Activated naive CD4-positive, alpha-beta T cell treated with anti-CD3 and anti-CD28 coated beads, Interleukin-2, amount 10 ng/mL, durations not matched to agents 7 days and 5 days (primary cell): Measurements from ENCODE around the gene UCP3.

Experiments used
- CTCF ChIA-PET: fragments of 350-600 bp; sonication (Branson Sonifier 250); formaldehyde crosslinking; loops from one replicate; lab custom pipeline; 2021; ENCODE audit warnings: antibody characterized with exemption; lab: Charles Lee
- DNase-seq: peaks from one replicate; pipeline ENCODE4 v3.0.0-alpha.2; 2020
- H3K27ac Mint-ChIP-seq: one replicate; pipeline ENCODE4 v1.8.0; 2021; ENCODE audit warnings: mild to moderate bottlenecking, moderate library complexity, mixed read lengths
- H3K27me3 Mint-ChIP-seq: one replicate; pipeline ENCODE4 v1.8.0; 2021; ENCODE audit warnings: mild to moderate bottlenecking, mixed read lengths
- H3K36me3 Mint-ChIP-seq: one replicate; pipeline ENCODE4 v1.8.0; 2021; ENCODE audit warnings: mixed read lengths
- H3K4me1 Mint-ChIP-seq: one replicate; pipeline ENCODE4 v1.8.0; 2021; ENCODE audit warnings: mixed read lengths
- H3K4me3 Mint-ChIP-seq: one replicate; pipeline ENCODE4 v1.8.0; 2021; ENCODE audit warnings: mild to moderate bottlenecking, moderate library complexity, mixed read lengths
- H3K9me3 Mint-ChIP-seq: one replicate; pipeline ENCODE4 v1.8.0; 2021; ENCODE audit warnings: mixed read lengths

UCP3 gene

DNA sequence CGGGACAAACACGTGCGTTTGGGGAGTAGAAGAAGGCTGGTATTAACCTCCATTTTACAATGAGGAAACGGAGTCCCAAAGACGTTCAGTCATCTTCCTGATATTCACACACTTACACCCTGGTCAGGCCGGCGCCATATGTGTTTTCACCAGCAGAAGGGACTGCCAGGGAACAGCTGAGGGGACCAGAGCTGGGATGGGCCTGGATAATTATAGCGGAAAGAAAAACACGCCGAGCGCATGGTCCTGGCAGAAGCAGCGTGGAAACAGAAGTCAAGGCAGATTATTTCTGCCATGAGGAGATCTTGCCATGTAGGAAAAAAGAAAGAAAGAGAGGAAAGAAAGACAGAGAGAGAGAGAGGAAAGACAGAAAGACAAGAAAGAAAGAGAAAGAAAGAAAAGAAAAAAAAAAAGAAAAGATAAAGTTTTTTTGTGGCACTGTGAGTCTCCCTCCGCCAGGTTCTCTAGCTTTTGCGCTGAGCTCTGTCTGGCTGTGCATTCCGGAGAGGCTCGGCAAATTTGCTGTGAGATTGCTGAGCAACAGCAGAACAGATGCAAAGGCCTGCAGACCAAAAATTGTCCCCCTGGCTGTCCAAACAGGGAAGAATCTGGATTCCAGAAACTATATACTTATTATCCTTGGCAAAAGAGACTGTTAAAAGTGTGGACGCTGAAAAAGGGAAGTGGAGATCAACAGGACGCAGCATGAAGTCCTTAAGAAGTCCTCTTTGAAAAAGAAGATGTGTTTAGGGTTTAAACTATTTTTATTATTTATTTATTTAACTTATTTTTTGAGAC lies 24.9 kb downstream of the UCP3 start:
- peak overlapping the region; percentile 97 for H3K27ac Mint-ChIP-seq
- peak; percentile 43 for DNase-seq
- H3K4me3 Mint-ChIP-seq: peak overlapping the region; percentile 93
- H3K9me3 Mint-ChIP-seq: no peaks in the 10 kb centered on the region
- H3K36me3 Mint-ChIP-seq: peaks cover 38% of the 10 kb centered on the region
- H3K4me1 Mint-ChIP-seq: peaks cover 38% of the 10 kb centered on the region
- CTCF ChIA-PET: interaction anchor here (0.8 to 1.4 kb wide), 2 partner anchors 20 to 21 kb away, joined by 3 read pairs; no protein-coding TSS in a partner anchor
- H3K27me3 Mint-ChIP-seq: no peaks in the 10 kb centered on the region

DNA sequence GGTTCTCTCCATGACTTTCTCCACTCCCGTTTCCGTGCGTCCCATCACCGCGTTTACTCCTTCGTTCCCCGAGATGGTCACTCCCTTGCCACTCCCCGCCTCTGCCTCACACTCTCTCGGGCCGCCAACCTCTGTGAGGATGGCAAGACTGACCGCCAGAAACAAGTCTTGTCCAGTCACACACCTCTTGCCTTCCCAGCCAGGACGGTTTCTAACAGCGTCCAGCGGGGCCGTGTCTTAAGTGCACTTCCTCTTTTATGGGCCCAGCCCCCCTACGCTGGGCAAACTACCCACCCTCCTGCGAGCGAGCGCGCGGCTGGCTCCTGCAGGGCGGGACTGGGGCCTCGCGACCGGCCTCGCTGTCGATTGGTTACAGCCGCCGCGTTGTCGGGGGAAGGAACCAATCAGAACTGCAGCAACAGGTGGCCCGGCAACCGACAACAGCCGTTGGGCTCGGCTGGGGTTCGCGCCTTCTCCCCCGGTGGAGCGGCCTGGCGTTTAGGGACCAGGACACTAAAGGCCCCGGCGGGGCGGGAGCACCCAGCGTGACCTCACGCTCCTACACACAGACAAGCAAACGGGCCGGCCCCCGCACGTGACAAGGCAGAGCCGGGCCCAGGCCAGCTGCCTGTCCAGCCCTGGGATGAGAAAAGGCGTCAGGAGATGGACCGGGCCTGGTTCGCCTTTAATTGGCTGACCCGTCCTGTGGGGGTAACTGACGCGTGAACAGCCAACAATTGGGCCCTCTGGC lies 25.7 kb downstream of the UCP3 start:
- Mint-ChIP-seq H3K4me3 (peak overlapping the region; percentile 93), H3K27ac (peak overlapping the region; percentile 97), H3K27me3 (no peaks in the 10 kb centered on the region), H3K9me3 (no peaks in the 10 kb centered on the region), H3K36me3 (peaks cover 46% of the 10 kb centered on the region), H3K4me1 (peaks cover 46% of the 10 kb centered on the region)
- peak; percentile 97 for DNase-seq
- CTCF ChIA-PET: interaction anchor here (0.8 to 1.6 kb wide), 6 partner anchors 10 to 22 kb away, joined by 3 to 5 read pairs (median 3); no protein-coding TSS in a partner anchor

DNA sequence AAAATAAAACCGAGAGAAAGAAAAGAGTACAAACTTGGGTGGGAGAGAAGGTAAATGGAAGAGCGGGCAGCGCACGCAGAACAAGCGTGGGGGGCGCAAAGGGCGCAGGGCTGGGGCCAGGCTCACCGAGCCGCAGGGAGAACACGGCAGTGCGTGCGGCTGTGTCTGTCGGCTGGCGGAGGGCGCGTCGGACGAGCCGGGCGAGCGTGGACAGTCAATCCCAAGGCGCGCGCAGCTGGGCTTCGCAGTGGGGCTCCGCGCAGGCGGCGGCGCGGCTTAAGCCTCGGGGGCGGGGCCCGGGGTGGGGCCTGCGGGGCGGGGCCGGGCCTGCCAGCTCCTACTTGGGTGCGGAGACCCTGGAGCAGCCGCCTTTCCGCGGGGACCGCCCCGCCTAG lies 26.3 kb downstream of the UCP3 start, which contains the start of gene UCP2:
TSS of gene UCP2 (minus strand) at position 249 of the 395 bp plus-strand sequence. CDS start 4,465 bp downstream, outside the sequence.
- H3K4me1 Mint-ChIP-seq: peaks cover 51% of the 10 kb centered on the region
- H3K9me3 Mint-ChIP-seq: no peaks in the 10 kb centered on the region
- H3K27ac Mint-ChIP-seq: peak within 1 kb of the TSS; percentile 97
- H3K27me3 Mint-ChIP-seq: no peaks in the 10 kb centered on the region
- CTCF ChIA-PET: interaction anchor here (0.9 to 1.6 kb wide), 5 partner anchors 11 to 16 kb away, joined by 3 to 5 read pairs (median 3); no protein-coding TSS in a partner anchor
- peak; percentile 91 for DNase-seq
- peak within 1 kb of the TSS; percentile 93 for H3K4me3 Mint-ChIP-seq
- H3K36me3 Mint-ChIP-seq: peaks cover 52% of the 10 kb centered on the region

DNA sequence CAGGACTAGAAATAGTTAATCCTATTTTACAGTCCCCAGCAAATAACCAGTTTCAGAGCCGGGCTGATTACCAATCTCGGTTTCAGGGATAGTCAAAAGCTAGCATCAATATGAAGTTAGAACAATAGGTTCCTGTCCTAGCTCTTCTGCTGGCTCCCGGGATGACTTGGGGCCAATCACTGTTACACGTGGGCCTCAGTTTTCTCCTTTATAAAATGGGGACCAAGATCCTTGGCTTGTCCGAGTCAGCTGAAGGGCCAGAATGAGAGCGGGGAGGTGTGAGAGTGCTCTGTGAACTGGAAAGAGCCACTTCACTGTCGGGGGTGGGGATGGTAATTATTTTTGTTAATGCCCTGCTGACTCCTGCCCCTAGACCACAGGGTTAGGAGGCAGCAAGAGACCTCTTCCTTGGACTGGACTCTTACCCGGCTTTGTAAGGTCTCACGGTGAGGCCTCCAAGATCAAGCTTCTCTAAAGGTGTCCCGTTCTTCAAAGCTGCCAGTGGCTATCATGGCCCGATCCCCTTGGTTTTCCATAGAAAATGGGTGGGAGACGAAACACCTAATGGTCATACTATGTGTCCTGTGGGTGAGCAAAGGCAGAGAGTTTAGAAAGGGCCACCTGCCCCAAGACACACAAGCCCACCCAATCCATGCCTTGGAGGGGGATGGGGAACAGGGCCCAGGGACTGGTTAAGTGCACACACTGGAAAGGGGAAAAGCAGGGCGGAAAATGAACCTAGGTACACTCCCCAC lies 27.7 kb downstream of the UCP3 start:
- Mint-ChIP-seq H3K4me1 (peaks cover 64% of the 10 kb centered on the region), H3K36me3 (peaks cover 64% of the 10 kb centered on the region), H3K4me3 (peak overlapping the region; percentile 93)

DNA sequence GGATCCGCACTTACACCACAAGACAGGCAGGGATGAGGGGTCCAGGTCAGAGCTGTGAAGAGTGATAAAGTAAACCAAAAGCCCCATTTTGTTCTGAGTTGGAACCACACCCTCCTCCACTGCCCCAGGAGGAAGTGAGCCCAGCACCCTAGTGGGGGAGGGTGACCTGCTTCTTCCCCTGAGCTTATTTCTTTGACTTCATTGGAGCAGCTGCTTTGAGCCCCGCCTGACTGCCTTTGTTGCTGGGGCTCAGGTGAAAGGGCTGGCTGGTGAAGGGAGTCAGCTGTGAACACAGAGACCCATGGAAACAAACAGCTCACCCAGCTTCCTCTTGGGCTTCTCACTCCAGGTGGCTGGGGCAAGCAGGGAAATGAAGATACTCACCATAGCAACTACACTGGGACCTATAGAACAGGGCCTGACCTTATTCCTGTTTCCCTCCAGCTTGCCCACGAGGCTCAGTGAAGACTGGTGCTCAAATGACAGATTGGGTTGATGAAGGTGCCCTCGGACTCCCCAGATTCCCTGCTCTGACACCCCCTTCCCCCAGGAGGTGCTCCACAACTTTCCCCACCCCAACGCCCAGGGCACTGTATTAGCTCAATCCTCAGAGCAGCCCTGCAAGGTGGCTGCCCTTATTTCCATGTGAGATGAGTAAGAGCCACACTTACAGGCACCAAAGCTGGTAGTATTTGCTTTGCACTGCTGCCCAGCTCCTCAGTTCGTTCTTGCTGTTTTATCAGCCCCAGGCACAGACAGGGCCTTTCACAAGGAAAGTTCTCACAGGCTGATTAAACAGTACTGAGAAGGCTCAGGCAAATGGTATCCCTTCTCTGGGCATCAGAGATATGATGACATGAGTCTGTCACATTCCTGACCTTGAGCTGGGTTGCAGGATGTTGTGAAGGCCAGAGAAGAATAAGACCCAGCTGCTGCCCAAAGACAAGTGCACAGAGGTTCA lies 28.6 kb downstream of the UCP3 start:
- CTCF ChIA-PET: interaction anchor here (0.7 to 2.8 kb wide), 9 partner anchors 10 to 190 kb away, joined by 3 to 15 read pairs (median 5); partner anchors contain the start of genes C2CD3 and PPME1
- peak; percentile 94 for DNase-seq
- Mint-ChIP-seq H3K9me3 (no peaks in the 10 kb centered on the region), H3K4me3 (peak overlapping the region; percentile 93), H3K27me3 (no peaks in the 10 kb centered on the region), H3K27ac (peak overlapping the region; percentile 97), H3K36me3 (peaks cover 73% of the 10 kb centered on the region), H3K4me1 (peaks cover 68% of the 10 kb centered on the region)

More for the DNA sequence above, 27.7 kb downstream of the UCP3 start:
- H3K9me3 Mint-ChIP-seq: no peaks in the 10 kb centered on the region
- no peak for DNase-seq
- CTCF ChIA-PET: interaction anchor here (0.7 to 2.8 kb wide), 8 partner anchors 14 to 189 kb away, joined by 3 to 15 read pairs (median 4); partner anchors contain the start of genes C2CD3 and PPME1
- no peaks in the 10 kb centered on the region for H3K27me3 Mint-ChIP-seq
- H3K27ac Mint-ChIP-seq: peak overlapping the region; percentile 97

DNA sequence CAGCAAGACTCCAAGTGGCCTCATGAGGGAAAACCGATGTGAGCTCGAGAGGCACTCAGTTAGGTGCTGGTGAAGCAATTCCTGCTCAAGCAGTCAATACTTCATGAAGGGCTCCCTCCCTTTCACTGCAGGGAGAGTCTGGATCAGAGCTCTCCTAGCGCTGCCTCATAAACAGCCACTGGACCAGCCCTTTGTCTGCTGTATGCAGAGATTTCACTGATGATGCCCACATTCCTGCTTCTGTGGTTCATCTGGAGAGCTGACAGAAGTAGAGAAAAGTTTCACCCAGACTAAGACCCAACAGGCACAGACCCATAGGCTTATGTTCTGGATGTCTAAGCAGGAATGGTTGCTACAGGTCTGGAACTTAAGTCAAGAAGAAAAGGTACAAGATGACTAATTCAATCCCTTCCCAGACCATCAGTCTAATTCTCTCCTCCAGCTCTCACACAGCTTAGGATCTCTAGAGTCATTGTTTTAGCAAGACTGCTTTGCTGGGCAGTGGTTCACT lies 30.3 kb downstream of the UCP3 start:
- H3K36me3 Mint-ChIP-seq: peaks cover 88% of the 10 kb centered on the region
- peak overlapping the region; percentile 97 for H3K27ac Mint-ChIP-seq
- peaks cover 73% of the 10 kb centered on the region for H3K4me1 Mint-ChIP-seq
- no peaks in the 10 kb centered on the region for H3K27me3 Mint-ChIP-seq
- H3K4me3 Mint-ChIP-seq: peak overlapping the region; percentile 93
- no peak for DNase-seq
- CTCF ChIA-PET: interaction anchor here (2.8 kb wide), 1 partner anchor 192 kb away, joined by 13 read pairs; the partner anchor contains the start of genes C2CD3 and PPME1
- H3K9me3 Mint-ChIP-seq: no peaks in the 10 kb centered on the region

DNA sequence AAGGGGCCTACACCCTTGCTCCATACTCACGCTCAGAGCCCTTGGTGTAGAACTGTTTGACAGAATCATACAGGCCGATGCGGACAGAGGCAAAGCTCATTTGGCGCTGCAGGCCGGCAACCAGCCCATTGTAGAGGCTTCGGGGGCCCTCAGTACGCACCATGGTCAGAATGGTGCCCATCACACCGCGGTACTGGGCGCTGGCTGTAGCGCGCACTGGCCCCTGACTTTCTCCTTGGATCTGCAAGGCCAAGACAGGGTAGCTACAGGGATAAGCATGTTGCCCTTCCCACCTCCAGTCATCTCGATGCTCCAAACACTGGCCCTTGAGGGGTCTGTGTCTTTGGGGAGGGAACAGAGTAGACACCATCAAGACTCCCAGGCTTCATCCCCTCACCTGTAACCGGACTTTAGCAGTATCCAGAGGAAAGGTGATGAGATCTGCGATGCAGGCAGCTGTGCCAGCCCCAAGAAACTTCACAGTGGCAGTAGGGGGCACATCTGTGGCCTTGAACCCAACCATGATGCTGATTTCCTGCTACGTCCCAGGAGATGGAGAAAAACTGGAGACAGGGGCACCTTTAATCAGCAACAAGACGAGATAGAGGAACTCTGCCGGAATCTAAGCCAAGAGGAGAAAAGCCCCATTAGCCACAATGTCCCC lies 30.9 kb downstream of the UCP3 start:
- H3K4me1 Mint-ChIP-seq: peaks cover 75% of the 10 kb centered on the region
- H3K36me3 Mint-ChIP-seq: peaks cover 93% of the 10 kb centered on the region
- CTCF ChIA-PET: no interaction called here
- H3K9me3 Mint-ChIP-seq: no peaks in the 10 kb centered on the region
- H3K4me3 Mint-ChIP-seq: peak overlapping the region; percentile 31
- peak overlapping the region; percentile 99 for H3K27ac Mint-ChIP-seq
- DNase-seq: no peak
- no peaks in the 10 kb centered on the region for H3K27me3 Mint-ChIP-seq

DNA sequence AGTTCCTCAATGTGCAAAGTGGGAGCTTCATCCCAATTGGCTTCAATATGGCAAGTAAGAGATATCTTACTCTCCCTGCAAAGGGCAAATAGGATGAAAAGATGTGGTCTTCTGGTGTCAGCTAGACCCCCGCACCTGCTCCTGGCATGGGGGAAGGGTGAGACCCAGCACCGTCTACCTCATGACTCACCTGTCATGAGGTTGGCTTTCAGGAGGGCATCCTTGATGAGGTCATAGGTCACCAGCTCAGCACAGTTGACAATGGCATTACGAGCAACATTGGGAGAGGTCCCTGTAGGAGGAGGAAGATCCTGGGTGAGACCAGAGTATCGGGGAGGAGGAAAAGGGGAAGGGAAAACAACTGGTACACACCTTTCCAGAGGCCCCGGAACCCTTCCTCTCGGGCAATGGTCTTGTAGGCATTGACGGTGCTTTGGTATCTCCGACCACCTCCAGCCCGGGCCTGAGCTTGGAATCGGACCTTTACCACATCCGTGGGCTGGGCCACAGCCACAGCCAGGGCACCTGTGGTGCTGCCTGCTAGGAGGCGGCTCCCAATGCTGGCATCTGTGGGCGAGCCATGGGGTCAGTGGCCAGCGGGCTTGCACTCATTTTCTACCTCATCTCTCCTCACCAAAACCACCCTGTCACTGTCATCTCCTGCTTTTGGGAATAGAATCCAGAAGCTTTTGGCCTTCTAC lies 32.3 kb downstream of the UCP3 start:
- Mint-ChIP-seq H3K4me3 (no peak overlapping the region), H3K4me1 (peaks cover 86% of the 10 kb centered on the region), H3K27me3 (no peaks in the 10 kb centered on the region), H3K9me3 (no peaks in the 10 kb centered on the region), H3K27ac (peak overlapping the region; percentile 99), H3K36me3 (peaks cover 90% of the 10 kb centered on the region)
- DNase-seq: no peak
- CTCF ChIA-PET: interaction anchor here (1.1 kb wide), 1 partner anchor 28 kb away, joined by 3 read pairs; no protein-coding TSS in a partner anchor

DNA sequence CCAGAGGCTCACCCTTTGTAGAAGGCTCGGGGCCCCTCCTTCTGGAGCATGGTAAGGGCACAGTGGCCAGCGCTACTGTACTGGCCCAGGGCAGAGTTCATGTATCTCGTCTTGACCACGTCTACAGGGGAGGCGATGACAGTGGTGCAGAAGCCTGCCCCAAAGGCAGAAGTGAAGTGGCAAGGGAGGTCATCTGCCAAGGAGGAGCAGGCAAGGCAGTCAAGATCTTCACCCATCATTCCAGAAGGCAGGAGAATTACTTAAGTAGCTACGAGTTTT lies 33.5 kb downstream of the UCP3 start:
- DNase-seq: no peak
- Mint-ChIP-seq H3K27ac (peak overlapping the region; percentile 99), H3K9me3 (no peaks in the 10 kb centered on the region), H3K27me3 (no peaks in the 10 kb centered on the region), H3K4me1 (peaks cover 94% of the 10 kb centered on the region), H3K36me3 (peaks cover 80% of the 10 kb centered on the region), H3K4me3 (no peak overlapping the region)
- CTCF ChIA-PET: interaction anchor here (1.1 kb wide), 1 partner anchor 30 kb away, joined by 3 read pairs; no protein-coding TSS in a partner anchor

DNA sequence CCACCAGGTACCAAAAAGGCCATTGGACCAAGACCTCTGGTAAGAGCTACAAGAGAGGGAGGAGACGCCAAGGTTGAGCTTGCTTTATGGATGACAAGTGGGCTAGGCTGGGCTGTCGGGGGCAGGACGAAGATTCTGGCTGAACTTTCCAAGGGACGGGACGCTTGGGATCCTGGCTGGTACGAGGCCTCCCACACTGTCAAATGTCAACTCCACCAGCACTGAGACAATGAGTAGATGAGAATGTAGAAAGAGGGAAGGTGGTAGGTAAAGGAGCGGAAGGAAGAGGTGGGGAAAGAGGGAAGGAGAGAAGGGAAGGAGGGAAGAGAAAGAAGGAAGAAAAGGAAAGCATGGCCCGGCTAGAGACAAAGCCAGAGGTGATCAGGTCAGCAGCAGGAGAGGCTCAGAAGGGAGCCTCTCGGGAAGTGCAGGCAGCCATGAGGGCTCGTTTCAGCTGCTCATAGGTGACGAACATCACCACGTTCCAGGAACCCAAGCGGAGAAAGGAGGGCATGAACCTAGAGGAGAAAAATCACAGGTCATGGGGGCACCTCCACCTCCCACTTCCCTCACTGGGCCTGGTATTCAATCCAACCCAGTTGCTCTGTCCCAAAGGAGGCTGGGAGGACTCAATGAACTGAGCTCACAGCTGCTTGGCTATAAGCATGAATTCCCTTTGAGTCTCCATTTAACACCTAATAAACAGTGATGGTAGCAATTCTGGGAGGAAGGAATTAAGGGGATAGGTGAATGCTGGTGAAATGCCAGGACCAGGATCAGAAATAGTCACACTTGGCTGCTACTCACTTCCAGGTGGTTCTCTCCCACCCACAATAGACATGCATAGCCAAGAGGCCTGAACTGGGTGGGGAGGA lies 34.0 kb downstream of the UCP3 start:
- H3K27me3 Mint-ChIP-seq: no peaks in the 10 kb centered on the region
- H3K27ac Mint-ChIP-seq: peak overlapping the region; percentile 99
- H3K36me3 Mint-ChIP-seq: peaks cover 75% of the 10 kb centered on the region
- H3K4me3 Mint-ChIP-seq: peak overlapping the region; percentile 56
- peaks cover 94% of the 10 kb centered on the region for H3K4me1 Mint-ChIP-seq
- CTCF ChIA-PET: interaction anchor here (1.1 kb wide), 1 partner anchor 30 kb away, joined by 3 read pairs; no protein-coding TSS in a partner anchor
- no peak for DNase-seq
- H3K9me3 Mint-ChIP-seq: no peaks in the 10 kb centered on the region
